Measurements from ENCODE around the gene HHIPL1. TPM values are rescaled to one million over a fixed set of nuclear protein-coding genes. Genes with fewer than 3 reads are reported as not detected.

HHIPL1 gene
- total RNA-seq, 1 experiment from 2014 or later: not detected

DNA sequence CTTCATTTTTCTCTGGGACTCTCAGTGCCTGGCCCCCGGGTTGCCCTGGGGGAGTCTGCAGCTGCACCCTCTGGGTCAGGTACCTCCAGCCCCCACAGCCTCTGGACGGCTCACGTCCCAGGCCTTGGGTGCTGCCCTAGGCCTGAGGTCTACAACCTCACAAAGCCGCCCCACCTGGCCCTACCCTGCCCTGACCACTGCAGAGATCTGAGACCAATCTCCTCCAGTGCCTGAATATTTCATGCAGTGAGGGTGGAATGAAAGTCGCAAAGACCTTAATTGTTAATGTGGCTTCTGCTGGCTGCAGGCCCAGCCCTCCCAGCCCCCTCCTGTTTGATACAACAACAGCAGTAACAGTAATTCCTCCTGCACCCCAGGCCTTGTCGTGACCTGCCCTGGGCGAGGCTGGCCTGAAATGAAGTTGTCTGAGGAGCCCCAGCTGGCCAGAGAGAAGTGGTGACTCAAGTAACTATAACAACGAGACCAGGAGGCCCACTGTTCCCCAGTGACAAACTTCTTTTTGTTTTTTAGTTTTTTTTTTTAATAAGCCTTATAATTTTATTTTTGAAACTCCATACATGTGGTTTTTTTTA is 32.1 kb upstream of the HHIPL1 start:
- CTCF ChIA-PET: no interaction called here
- no peak overlapping the region for H3K4me3 Mint-ChIP-seq (ENCODE audit: low read depth, unreplicated experiment)
- H3K27ac Mint-ChIP-seq (ENCODE audit: unreplicated experiment): no peak overlapping the region
- DNase-seq: no peak
- TF ChIP-seq, protein P1, sequence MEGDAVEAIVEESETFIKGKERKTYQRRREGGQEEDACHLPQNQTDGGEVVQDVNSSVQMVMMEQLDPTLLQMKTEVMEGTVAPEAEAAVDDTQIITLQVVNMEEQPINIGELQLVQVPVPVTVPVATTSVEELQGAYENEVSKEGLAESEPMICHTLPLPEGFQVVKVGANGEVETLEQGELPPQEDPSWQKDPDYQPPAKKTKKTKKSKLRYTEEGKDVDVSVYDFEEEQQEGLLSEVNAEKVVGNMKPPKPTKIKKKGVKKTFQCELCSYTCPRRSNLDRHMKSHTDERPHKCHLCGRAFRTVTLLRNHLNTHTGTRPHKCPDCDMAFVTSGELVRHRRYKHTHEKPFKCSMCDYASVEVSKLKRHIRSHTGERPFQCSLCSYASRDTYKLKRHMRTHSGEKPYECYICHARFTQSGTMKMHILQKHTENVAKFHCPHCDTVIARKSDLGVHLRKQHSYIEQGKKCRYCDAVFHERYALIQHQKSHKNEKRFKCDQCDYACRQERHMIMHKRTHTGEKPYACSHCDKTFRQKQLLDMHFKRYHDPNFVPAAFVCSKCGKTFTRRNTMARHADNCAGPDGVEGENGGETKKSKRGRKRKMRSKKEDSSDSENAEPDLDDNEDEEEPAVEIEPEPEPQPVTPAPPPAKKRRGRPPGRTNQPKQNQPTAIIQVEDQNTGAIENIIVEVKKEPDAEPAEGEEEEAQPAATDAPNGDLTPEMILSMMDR (IDR thresholded peaks at IDR 0.05; ENCODE audit: unreplicated experiment): no peak
- intact Hi-C loops (cut with micrococcal nuclease; ENCODE audit: unreplicated experiment): no loop called here
- no TSS peak for BruUV-seq (replicated peaks)
- no peaks in the 10 kb centered on the region for H3K9me3 Mint-ChIP-seq (ENCODE audit: low read depth, unreplicated experiment)
- H3K4me1 Mint-ChIP-seq (ENCODE audit: low read depth, unreplicated experiment): peaks cover 12% of the 10 kb centered on the region
- peaks cover 17% of the 10 kb centered on the region for H3K27me3 Mint-ChIP-seq (ENCODE audit: unreplicated experiment)
- H3K36me3 Mint-ChIP-seq (ENCODE audit: insufficient read depth, unreplicated experiment): no peaks in the 10 kb centered on the region

DNA sequence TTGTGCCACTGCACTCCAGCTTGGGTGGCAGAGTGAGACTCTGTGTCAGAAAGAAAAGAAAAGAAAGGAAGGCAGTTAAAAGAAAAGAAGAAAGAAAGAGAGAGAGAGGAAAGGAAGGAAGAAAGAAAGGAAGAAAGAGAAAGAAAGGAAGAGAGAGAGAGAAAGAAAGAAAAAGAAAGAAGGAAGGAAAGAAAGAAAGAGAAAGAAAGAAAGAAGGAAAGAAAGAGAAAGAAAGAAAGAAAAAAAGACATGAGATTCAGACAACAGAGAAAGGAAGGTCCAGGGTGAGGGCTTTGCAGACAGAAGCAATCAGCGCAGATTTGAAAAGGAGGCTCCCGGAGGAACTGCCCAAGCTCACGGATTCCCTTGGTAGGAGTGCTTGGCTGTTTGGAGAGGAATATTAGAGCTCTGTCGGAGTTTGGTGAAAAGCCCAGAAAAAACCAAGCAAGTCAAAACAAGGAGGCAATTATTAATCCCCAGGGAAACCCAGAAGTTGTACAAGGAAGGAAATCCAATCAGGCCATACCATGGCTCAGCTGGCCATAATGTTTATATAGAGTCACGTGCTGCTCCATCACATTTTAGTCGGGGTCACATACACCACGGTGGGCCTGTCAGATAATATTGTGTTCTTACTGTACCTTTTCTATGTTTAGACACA is 29.3 kb upstream of the HHIPL1 start:
- CTCF ChIA-PET: no interaction called here
- intact Hi-C loops (cut with micrococcal nuclease; ENCODE audit: unreplicated experiment): no loop called here
- Mint-ChIP-seq H3K27me3 (ENCODE audit: unreplicated experiment) (peaks cover 17% of the 10 kb centered on the region), H3K27ac (ENCODE audit: unreplicated experiment) (no peak overlapping the region), H3K36me3 (ENCODE audit: insufficient read depth, unreplicated experiment) (no peaks in the 10 kb centered on the region), H3K4me1 (ENCODE audit: low read depth, unreplicated experiment) (peaks cover 12% of the 10 kb centered on the region), H3K4me3 (ENCODE audit: low read depth, unreplicated experiment) (no peak overlapping the region), H3K9me3 (ENCODE audit: low read depth, unreplicated experiment) (no peaks in the 10 kb centered on the region)
- TF ChIP-seq, protein P1 (IDR thresholded peaks at IDR 0.05; ENCODE audit: unreplicated experiment): no peak
- no TSS peak for BruUV-seq (replicated peaks)
- no peak for DNase-seq

DNA sequence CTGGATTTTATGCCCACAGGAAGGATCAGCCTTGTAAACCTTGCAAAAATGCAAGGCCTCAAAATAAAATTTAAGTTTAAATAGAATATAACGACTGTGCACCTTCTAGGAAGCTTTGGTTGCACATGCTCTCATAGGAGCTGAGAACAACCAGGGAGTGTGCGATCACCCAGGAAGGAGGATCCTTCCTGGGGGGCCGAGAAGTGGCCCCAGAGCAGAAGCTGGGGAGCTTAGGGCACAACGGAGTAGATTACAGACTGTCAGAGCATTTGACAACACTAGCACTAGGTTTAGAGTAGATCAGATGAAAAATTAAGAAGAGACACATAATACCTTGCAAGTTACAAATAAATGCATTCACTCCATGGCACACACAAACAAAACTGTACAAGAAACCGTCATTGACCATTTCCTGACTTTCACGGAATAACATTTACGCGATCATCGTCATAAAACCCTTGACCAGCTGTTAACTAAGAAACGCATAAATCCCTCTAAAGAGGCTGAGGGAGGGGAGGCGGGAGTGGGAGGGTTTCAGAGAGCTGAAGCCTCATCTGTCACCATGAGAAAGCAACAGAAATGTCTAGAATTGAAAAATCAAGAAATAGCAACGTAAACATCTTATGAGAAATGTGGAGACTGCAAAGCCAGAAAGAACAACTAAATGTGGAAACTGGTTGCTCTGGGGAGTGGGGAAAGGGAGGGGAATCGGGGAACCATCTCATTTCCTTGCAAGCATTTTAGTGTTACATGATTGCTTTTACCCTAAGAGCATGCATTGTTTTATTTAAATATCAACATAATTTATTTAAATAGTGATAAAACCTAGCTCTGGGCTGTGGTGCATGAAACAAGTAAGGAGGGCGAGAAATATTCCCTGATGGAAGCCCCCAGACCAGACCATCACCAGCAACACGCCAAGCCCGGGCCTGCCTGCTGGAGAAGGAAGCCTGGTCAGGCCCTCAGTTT is 27.8 kb upstream of the HHIPL1 start:
- Mint-ChIP-seq H3K9me3 (ENCODE audit: low read depth, unreplicated experiment) (no peaks in the 10 kb centered on the region), H3K27me3 (ENCODE audit: unreplicated experiment) (peaks cover 17% of the 10 kb centered on the region), H3K4me3 (ENCODE audit: low read depth, unreplicated experiment) (no peak overlapping the region), H3K36me3 (ENCODE audit: insufficient read depth, unreplicated experiment) (no peaks in the 10 kb centered on the region), H3K4me1 (ENCODE audit: low read depth, unreplicated experiment) (peaks cover 14% of the 10 kb centered on the region), H3K27ac (ENCODE audit: unreplicated experiment) (no peak overlapping the region)
- BruUV-seq (replicated peaks): no TSS peak
- no peak for DNase-seq
- TF ChIP-seq, protein P1 (IDR thresholded peaks at IDR 0.05; ENCODE audit: unreplicated experiment): no peak
- CTCF ChIA-PET: interaction anchor here (0.6 to 0.9 kb wide), 2 partner anchors 24 to 99 kb away, joined by 3 to 4 read pairs; no protein-coding TSS in a partner anchor
- intact Hi-C loops (cut with micrococcal nuclease; ENCODE audit: unreplicated experiment): no loop called here
